ENCODE data around the gene LDB3.
"Not testable (repeated sequence)": the region's sequence is repeated elsewhere in the genome, so short reads cannot be mapped to it uniquely, and the experiment has no call there.

The LDB3 gene

DNA sequence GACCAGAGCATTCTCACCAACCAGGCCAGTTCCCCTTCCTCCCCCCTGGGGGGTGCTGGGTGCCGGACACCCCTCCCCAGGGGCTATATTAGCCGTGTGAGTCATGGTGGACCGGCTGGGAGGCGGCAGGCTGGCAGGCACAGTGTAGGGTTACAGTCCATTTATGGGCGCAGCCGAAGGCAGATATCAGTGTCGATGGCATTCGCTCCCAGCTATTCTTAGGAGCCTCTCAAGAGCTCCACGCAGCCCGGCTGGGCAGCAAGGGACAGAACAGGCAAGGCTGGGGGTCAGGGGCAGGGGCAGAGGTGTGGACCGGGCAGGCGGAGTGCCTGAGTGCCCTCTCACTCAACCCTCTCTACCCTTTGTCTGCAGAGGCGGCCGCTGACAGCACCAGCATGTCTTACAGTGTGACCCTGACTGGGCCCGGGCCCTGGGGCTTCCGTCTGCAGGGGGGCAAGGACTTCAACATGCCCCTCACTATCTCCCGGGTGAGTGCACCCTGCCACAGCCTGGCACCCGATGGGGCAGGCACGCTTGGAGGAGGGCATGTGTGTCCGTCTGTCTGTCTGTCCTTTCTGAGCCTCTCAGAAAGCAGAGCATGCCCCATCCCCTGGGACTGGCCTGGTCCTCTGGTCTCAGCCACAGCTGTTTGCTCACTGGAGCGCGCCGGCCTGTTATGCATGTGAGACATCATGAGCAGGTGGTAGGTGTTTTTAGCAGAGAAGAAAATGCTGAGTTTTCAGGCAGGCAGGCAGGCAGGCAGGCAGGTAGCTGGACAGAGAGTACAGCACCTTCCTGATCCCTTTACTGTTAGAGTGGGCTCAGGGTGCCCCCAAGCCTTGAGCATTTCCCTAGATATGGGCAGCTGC is at the start of gene LDB3:
Gene LDB3, plus strand, starts transcription at position 215 of the 869 bp plus-strand sequence. Its CDS starts 181 bp downstream, at position 396.
- peak; percentile 71 for DNase-seq

GRCh38 chr10:86628311-86628710 is 40.0 kb upstream of the LDB3 start:
- DNase-seq, result no peak

GRCh38 chr10:86630079-86630478 is 38.2 kb upstream of the LDB3 start:
- DNase-seq, result no peak

DNA sequence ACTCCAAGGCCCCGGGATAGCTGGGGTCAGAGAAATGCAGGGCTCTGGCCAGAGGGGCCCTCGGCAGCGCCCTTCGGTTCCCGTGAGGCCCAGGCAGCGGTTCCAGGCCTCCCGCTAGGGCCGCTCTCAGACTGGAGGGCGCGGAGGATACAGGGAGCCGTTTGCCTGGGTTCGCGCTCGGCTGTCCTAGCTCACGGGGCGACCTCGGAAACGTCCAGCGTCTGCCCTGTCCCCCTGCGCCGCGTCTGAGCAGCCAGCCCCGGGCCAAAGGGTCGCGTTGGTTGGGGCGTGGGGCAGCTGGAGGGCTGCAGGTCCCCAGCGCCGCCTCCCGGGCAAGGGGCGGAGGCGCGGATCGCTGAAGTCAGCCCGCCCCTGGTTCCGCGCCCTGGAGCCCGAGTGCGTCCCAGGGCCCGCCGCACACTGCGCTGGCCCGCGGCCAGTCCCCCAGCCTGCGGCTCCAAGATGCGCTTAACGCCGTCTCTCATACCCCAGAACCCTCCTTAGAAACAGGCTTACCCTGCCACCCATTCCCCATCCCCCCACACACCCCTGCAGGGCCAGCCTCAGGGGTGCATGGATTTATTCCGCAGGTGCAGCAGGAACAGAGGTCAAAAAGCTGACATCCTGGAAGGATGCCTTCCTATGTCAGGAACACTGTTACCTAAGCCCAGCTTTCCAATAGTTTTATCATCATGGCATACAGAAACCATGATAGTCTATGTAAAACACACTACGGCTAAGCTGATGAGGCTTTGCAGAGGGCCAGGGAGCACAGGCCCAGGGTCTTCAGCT is 36.1 kb upstream of the LDB3 start:
- peak; percentile 80 for DNase-seq

GRCh38 chr10:86632951-86633350 is 35.4 kb upstream of the LDB3 start:
- DNase-seq, result no peak

GRCh38 chr10:86635402-86635801 is 32.9 kb upstream of the LDB3 start:
- no peak for DNase-seq

DNA sequence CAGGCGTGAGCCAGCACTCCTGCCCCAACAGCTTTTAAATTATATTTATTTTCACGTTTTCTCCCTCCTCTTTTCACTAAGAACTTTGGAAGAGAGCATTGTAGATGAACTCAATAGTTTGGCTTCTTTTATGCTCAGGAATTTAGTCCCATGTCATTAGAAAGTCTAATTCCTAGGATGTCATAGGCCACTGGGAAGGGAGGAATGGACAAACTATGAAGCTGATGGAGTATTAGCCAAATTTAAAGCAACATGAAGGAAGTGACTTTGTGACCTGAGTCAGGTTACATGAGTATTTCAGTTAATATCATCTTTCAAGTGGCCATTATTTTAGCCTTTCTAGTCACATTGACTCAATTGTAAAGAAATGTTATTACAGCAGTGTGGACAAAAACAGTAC is 32.0 kb upstream of the LDB3 start:
- no peak for DNase-seq

DNA sequence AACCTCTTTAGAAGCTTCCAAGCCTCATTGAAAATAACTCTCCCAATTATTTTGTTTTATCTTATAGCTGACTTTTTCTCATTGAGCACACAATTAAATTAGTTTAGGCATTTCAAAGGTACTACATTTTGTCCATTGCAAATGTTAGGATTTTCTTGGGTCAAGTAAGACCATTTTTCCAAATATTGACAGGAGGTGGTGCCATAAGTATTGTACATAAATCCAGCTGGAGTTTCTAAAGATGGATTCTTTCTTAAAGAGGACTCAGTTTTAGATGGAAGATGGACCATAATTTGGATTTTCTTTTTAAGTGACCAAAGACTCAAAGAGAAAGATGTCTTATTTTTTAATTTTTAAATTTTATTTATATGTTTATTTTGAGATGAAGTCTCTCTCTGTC is 26.3 kb upstream of the LDB3 start:
- no peak for DNase-seq

- DNase-seq, result no peak
These were observed 25.8 kb upstream of the LDB3 start for GRCh38 chr10:86642499-86642898.

DNA sequence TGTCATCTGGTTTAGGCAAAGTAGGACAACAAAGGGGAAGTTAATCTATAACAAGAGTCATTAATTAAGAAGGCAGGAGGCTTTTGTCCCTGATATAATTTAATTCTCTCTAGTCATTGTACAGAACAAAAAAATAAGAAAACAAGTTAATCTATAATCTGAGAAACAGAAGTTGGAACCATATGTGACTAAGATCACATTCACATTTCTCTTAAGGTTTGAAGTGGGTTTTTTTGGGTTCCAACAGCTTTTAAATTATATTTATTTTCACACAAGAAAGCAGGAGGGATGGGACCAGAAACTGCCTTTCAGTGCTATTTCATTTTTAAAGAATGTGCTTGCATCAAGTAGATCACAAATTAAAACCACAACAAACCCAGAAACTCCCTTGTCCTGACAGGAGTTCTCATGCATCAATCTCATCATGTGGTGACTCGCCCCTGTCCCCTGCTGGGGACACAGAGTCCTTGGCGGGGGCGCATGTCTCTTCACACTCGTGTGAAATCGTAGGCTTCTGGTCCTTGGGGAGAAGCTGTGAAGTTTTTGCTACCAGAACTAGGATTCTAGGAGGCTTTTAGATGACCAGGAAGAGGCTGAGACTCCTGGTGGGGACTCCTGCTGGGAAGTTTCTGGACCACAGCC is 24.0 kb upstream of the LDB3 start:
- DNase-seq, result no peak

- no peak for DNase-seq
These were observed 23.4 kb upstream of the LDB3 start for GRCh38 chr10:86644794-86645445.

GRCh38 chr10:86645621-86646165 is 22.6 kb upstream of the LDB3 start:
- not testable (repeated sequence) for DNase-seq

DNA sequence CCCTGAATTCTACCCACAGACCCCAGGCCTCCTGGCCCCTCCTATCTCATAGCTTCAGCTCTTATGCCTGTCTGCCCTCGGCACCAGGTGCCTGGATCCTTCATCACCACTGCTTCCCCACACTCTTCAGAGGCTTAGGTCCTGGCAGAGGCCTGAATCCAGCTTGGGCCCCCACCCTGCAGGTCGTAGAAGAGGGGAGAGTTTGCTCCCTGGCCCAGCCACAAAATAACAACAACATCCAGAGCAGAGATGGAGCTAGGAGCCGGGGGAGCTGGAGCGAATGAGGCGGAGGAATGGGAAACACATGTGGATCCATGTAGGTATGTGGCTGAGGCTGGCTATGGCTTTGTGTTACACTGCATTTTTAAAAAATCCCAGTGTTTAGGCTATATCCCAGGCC is 21.8 kb upstream of the LDB3 start:
- no peak for DNase-seq

DNA sequence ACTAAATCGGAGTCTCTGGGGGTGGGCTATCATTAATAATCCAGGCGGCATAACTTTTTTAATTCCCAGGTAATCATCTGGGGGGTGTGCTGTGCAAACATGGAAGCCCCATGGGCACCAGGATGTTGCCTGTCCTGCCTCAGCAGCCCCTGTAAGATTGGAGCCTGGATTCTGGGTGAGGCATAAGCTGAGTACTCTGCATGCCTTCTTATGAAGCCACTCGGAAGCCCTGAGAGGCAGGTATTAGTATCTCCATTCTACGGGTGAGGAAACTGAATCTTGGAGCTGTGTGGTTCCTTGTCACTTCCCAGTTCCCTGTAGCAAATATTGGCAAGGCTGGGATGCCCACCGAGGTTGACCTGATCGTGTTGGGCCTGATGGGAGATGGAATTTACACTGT is 21.4 kb upstream of the LDB3 start:
- DNase-seq, result no peak

DNA sequence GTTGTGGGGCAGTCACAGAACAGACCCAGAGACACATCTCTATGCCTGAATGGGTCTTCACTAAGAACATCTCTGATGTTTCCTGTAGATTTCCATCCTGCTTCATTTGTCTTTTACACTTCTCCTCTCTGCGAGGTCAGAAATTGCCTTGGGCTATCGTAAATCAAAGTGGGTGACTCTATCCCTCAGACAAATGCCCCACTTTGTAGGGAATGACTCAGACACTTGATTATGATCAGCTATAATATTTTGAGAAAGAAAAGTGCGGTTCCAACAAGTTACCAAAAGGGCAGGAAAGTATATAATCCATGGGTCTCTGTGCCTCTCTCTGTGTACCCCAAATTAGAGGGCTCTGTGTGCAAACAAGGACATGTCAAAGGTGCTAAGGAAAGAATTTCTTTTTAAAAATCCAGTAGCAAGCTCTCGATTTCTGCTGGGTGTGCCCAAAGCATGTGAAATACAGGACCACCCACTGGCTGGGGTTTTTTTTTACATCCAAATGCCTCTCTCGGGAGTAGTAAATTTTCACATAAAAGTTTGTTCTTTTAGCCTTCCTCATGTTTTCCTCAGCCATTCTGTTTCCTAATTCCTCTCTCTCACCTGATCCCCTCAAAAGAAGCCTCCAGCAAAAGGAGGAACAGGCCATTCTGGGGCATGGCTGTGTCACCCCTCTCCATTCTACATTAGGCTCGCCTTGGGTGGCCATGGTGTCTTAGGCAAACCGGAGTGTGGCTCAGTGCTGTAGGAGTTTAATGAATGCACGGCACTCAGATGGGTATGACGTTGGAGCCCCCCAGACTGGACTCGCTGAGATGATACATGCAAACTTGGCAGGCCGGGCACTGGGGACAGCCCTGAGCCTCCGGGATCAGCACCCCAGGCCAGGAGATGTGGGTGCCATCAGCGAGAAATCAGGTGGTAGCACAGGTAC is 20.3 kb upstream of the LDB3 start:
- DNase-seq, result no peak

DNA sequence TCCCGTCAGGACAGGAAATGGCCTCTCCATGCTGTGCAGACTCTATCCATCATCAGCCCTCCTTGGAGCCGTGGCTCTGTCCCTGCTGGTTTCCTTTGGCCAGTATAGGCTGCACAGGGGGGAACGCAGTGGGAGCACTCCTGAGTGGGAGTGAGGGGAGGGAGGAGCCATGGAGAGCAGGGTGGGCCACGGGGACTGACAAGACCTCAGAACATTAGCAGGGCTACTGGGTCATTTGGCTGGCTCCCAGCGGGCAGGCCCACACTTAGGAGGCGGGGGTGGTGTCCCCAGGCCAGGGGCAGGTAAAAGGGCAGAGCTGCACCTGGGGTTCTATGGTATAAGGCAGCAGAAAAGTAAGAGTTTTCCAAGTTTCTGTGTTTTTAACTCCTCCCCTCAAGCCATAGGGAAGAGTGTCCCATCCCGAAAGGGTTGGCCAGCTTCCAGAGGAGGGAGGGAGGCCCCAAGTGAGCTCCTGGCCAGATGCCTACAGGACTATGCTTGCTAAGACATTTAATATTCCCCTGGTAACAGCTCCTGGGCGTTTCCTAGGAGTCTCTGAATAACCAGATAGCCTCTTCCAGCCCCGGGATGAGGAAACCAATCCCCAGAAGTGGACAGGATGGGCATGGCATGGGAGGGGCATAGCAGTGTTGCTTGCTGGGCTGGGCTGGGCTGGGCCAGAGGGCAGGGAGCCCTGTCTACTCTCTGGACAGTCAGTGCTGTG is 19.4 kb upstream of the LDB3 start:
- DNase-seq, result no peak

DNA sequence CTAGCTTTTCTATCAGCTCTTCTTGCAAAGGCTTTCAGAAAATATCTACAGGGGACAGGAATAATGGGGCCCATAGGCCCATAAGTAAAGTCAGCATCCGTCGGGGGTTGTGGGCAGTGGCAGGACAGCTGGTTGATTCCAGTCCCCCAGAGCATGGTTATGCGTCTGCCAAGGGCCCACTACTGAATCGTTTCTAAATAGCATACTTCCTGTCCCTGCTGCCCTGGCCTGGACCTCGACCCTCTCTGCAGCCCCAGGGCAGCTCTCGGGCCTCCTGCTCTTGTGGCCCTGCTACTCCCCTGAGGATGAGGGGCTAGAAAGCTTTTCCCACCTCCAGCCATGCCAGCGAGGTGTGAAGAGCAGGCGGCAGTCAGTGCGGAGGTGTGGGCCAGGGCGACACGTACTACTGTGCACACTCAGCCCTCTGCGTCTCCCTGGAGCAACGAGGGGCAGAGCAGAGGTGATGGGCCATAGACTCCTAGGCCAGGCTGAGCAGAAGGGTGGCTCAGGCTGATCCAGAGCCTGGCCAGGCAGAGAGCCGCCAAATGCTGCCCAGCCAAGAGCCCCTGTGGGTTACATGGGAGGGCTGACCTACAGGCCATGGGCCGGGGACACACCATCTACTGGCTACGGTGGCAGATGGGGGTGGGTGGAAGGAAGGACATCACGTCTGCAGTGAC is 18.7 kb upstream of the LDB3 start:
- no peak for DNase-seq

- DNase-seq, result no peak
These were observed 18.2 kb upstream of the LDB3 start for GRCh38 chr10:86650151-86650550.

- no peak for DNase-seq
These were observed 17.3 kb upstream of the LDB3 start for GRCh38 chr10:86651021-86651471.
